ENCODE results near the gene NAA60. TPM values are rescaled to one million over a fixed set of nuclear protein-coding genes. Genes with fewer than 3 reads are reported as not detected.

Gene NAA60
- total and polyA plus RNA-seq, 2 of the 13 experiments (the other 11 are each of a cell fraction or from before 2014, with no cell fraction given): 14.7 to 32.0 TPM

DNA sequence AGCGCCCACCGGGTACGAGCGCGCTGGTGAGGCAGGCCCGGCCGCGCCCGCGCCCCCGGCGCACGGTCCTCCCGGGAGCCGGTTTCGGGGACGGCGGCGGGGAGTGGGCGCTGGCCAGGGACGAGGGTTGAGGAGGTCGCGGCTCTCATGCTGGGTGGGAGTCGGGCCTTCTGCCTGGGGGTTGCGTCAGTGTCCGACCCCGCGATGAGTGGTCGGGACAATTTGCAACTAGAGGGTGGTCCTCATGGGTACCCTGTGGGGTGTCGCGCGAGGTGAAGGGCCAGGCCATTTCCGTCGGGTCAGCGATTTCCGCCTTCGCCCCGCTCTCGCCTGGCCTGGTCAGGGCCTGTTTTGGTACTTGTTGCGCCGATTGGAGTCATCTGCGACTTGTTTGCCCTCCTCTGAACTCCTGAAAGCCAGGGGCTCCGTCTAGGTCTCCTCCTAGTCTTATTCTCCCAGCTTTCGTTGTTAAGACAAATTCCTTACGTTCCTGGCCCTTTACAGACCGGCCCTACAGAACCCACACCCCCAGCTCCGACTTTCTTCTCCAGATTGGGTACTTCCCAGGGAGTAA lies 14.9 kb downstream of the NAA60 start (continued):
- TF ChIP-seq, protein P1, sequence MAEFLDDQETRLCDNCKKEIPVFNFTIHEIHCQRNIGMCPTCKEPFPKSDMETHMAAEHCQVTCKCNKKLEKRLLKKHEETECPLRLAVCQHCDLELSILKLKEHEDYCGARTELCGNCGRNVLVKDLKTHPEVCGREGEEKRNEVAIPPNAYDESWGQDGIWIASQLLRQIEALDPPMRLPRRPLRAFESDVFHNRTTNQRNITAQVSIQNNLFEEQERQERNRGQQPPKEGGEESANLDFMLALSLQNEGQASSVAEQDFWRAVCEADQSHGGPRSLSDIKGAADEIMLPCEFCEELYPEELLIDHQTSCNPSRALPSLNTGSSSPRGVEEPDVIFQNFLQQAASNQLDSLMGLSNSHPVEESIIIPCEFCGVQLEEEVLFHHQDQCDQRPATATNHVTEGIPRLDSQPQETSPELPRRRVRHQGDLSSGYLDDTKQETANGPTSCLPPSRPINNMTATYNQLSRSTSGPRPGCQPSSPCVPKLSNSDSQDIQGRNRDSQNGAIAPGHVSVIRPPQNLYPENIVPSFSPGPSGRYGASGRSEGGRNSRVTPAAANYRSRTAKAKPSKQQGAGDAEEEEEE (CRISPR knock-in tag; IDR thresholded peaks at IDR 0.05; ENCODE audit: borderline replicate concordance): 0 out of 2 replicates have a peak, but pooled peaks have one; percentile 21
- TF ChIP-seq ZNF605 (CRISPR knock-in tag; IDR thresholded peaks at IDR 0.05) (0 out of 2 replicates have a peak, but pooled peaks have one; percentile 46), SUZ12 (IDR thresholded peaks at IDR 0.05; ENCODE audit: low read depth, low read length) (no peak), ZNF510 (CRISPR knock-in tag; IDR thresholded peaks at IDR 0.05; ENCODE audit: low read depth) (0 out of 2 replicates have a peak, but pooled peaks have one; percentile 23), MZF1 (CRISPR knock-in tag; IDR thresholded peaks at IDR 0.05; ENCODE audit: borderline replicate concordance) (no peak), ZNF775 (CRISPR knock-in tag; IDR thresholded peaks at IDR 0.05; ENCODE audit: borderline replicate concordance) (no peak), MAFK (conservative IDR thresholded peaks at IDR 0.05 in 1 of 2, IDR thresholded peaks at IDR 0.05 in 1 of 2; ENCODE audit: low read length in 2 of 2) (peak; percentile 93 to 96), STAT5B (CRISPR knock-in tag; IDR thresholded peaks at IDR 0.05) (no peak), ZNF850 (CRISPR knock-in tag; conservative IDR thresholded peaks at IDR 0.05) (no peak), CAMTA2 (CRISPR knock-in tag; IDR thresholded peaks at IDR 0.05; ENCODE audit: borderline replicate concordance) (no peak), YEATS4 (CRISPR knock-in tag; IDR thresholded peaks at IDR 0.05; ENCODE audit: borderline replicate concordance) (no peak), FIP1L1 (IDR thresholded peaks at IDR 0.05; ENCODE audit: borderline replicate concordance, insufficient read depth, low read depth, low read length) (no peak), NR1H2 (CRISPR knock-in tag; IDR thresholded peaks at IDR 0.05; ENCODE audit: borderline replicate concordance, low read depth) (no peak), FOXK2 (IDR thresholded peaks at IDR 0.05) (no peak), PAX8 (CRISPR knock-in tag; IDR thresholded peaks at IDR 0.05; ENCODE audit: borderline replicate concordance) (0 out of 2 replicates have a peak, but pooled peaks have one; percentile 42), ZNF724P (CRISPR knock-in tag; IDR thresholded peaks at IDR 0.05; ENCODE audit: borderline replicate concordance) (no peak), TOE1 (CRISPR knock-in tag; IDR thresholded peaks at IDR 0.05) (no peak), ZNF607 (CRISPR knock-in tag; IDR thresholded peaks at IDR 0.05; ENCODE audit: borderline replicate concordance) (0 out of 2 replicates have a peak, but pooled peaks have one; percentile 14), ZSCAN25 (CRISPR knock-in tag; IDR thresholded peaks at IDR 0.05) (no peak), PRMT3 (CRISPR knock-in tag; IDR thresholded peaks at IDR 0.05; ENCODE audit: borderline replicate concordance, low read depth) (no peak), SP2 (CRISPR knock-in tag; IDR thresholded peaks at IDR 0.05) (no peak), ZNF678 (CRISPR knock-in tag; IDR thresholded peaks at IDR 0.05) (peak; percentile 66; the same call in 1 of the 2 replicates), ZNF446 (CRISPR knock-in tag; IDR thresholded peaks at IDR 0.05) (peak; percentile 14; the same call in 1 of the 2 replicates)
- TF ChIP-seq, protein P2, sequence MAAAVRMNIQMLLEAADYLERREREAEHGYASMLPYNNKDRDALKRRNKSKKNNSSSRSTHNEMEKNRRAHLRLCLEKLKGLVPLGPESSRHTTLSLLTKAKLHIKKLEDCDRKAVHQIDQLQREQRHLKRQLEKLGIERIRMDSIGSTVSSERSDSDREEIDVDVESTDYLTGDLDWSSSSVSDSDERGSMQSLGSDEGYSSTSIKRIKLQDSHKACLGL (CRISPR knock-in tag; IDR thresholded peaks at IDR 0.05): 0 out of 2 replicates have a peak, but pooled peaks have one; percentile 9
- TF ChIP-seq, protein P3, sequence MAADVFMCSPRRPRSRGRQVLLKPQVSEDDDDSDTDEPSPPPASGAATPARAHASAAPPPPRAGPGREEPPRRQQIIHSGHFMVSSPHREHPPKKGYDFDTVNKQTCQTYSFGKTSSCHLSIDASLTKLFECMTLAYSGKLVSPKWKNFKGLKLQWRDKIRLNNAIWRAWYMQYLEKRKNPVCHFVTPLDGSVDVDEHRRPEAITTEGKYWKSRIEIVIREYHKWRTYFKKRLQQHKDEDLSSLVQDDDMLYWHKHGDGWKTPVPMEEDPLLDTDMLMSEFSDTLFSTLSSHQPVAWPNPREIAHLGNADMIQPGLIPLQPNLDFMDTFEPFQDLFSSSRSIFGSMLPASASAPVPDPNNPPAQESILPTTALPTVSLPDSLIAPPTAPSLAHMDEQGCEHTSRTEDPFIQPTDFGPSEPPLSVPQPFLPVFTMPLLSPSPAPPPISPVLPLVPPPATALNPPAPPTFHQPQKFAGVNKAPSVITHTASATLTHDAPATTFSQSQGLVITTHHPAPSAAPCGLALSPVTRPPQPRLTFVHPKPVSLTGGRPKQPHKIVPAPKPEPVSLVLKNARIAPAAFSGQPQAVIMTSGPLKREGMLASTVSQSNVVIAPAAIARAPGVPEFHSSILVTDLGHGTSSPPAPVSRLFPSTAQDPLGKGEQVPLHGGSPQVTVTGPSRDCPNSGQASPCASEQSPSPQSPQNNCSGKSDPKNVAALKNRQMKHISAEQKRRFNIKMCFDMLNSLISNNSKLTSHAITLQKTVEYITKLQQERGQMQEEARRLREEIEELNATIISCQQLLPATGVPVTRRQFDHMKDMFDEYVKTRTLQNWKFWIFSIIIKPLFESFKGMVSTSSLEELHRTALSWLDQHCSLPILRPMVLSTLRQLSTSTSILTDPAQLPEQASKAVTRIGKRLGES (CRISPR knock-in tag; IDR thresholded peaks at IDR 0.05; ENCODE audit: borderline replicate concordance): 0 out of 2 replicates have a peak, but pooled peaks have one; percentile 17
